Activated T-helper 1 cell treated with anti-CD3 and anti-CD28 coated beads, Interleukin-2, amount 50 U/mL, for 16 hours (primary cell): ENCODE data around the gene SFXN5.
A peak's percentile ranks its signal among the peaks of the same experiment; 100 is the strongest.
"Not testable (repeated sequence)": the region's sequence is repeated elsewhere in the genome, so short reads cannot be mapped to it uniquely, and the experiment has no call there.

Experiments
- DNase-seq, 2 donors: peaks; one replicate each; pipeline ENCODE4 v3.0.0-alpha.2; 2020; ENCODE audit warnings: low read depth in 1 of 2, low spot score in 1 of 2

The SFXN5 gene

DNA sequence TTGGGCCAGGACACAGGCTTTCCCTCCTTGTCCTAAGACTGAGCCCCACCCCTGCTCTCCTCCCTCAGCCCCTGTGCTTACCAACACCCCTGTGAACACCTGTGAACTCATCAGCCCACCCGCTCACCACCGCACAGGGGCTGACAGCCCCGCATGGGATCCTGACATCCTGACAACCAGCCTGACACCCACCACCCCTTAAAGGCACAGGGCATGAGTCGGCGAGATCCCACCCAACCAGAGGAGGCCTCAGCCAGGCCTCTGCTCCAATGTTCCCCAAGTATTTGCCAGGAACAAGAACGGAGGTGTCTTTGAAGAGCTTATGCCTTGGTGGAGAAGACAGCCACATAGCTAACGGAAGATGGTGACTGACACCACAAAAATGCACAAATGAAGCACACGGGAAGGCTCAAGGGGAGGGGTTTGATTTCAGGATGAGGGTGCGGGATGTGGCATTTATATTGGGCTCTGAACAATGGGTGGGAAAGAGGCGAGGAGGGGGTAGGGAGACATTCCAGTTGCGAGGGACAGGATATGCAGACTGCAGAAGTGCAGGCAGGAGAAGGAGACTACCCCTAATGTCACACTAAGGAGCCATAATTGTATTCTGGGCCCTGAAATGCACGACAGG is 30.2 kb upstream of the SFXN5 start:
- no peak for DNase-seq

DNA sequence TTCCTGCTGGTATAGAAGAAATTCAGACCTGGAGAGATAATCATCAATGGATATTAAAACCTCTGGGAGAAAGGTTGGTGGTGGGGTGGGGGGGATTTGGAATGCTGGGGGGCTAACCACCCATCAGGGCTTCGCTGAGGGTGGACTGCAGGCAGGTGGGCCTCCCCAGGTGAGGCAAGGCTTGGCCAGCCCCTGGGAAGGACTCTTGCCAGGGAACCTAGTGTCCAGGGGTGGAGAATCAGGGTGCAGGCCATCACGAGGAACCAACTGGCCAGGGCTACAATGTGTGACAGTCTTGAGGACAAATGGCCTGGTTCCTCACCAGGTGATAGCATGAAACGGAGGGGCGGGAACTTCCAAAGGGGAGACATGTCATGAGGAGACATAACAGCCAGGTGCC is 29.4 kb upstream of the SFXN5 start:
- no peak for DNase-seq

GRCh38 chr2:73099486-73099885 is 28.0 kb upstream of the SFXN5 start:
- no peak for DNase-seq

GRCh38 chr2:73095910-73096309 is 24.4 kb upstream of the SFXN5 start:
- DNase-seq = no peak

- not testable (repeated sequence) for DNase-seq
These were observed 22.2 kb upstream of the SFXN5 start for GRCh38 chr2:73093601-73094218.

GRCh38 chr2:73092146-73092783 is 20.8 kb upstream of the SFXN5 start:
- no peak for DNase-seq

- no peak for DNase-seq
These were observed 20.2 kb upstream of the SFXN5 start for GRCh38 chr2:73091696-73092095.

DNA sequence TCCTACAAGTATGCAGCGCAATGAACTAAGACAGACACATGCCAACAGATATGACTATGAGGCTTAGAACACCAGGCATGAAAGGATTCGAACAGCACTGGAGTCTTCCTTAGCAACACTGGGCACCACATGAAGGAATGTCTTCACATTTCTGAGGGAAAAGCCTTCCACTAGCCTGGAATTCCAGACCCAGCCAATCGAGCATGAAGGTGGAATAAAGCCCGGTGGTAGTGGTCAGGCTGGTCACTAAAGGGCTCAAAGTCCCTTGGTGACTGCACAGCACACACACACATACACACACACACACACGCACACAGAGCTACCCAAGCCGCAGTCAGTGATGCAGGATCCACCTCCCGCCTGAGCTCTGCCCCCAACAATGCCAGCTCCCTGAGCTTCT is 19.7 kb upstream of the SFXN5 start:
- DNase-seq = no peak

- no peak for DNase-seq
These were observed 17.9 kb upstream of the SFXN5 start for GRCh38 chr2:73089270-73090030.

- DNase-seq = no peak
These were observed 17.2 kb upstream of the SFXN5 start for GRCh38 chr2:73088703-73089102.

DNA sequence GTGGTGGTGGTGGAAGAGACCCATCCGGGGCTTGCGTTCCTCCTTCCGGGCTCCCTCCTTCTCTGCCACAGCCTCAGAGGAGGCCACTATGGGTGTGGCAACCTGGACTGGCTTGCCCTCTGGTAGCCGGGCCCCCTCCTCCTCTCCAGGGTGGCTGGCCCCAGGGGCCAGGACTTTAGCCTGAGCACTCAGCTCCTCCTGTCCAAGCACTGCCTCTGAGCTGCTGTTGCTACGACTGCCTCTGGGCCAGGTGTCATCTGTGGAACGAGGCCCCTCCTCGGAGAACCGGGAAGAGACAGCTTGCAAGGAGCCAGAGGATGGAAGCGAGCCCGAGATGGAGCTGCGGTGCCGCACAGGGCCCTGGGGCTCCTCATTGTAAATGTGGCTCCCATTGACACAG is 16.7 kb upstream of the SFXN5 start:
- DNase-seq = no peak

DNA sequence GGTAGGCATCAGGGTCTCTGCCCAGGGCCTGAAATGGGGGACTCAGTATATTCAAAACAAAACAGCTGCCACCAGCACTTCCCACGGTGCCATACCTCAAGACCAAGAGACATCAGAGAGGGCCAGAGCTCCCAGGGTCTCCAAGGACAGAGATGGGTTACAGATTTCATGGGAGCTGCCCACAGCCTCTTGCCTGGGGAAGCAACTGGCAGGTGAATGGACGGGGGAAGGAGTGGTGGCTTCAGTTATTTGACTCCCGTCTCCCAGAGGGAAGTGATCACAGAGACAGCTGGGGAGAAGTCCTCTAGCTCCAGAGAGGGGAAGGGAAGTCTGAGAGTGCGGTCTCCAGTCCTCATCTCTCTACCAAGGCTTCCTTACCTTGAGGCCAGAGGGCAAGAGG is 15.8 kb upstream of the SFXN5 start:
- DNase-seq = no peak

GRCh38 chr2:73085691-73086090 is 14.2 kb upstream of the SFXN5 start:
- peak; percentile 64 to 68 for DNase-seq

- no peak for DNase-seq
These were observed 13.5 kb upstream of the SFXN5 start for GRCh38 chr2:73084971-73085370.

DNA sequence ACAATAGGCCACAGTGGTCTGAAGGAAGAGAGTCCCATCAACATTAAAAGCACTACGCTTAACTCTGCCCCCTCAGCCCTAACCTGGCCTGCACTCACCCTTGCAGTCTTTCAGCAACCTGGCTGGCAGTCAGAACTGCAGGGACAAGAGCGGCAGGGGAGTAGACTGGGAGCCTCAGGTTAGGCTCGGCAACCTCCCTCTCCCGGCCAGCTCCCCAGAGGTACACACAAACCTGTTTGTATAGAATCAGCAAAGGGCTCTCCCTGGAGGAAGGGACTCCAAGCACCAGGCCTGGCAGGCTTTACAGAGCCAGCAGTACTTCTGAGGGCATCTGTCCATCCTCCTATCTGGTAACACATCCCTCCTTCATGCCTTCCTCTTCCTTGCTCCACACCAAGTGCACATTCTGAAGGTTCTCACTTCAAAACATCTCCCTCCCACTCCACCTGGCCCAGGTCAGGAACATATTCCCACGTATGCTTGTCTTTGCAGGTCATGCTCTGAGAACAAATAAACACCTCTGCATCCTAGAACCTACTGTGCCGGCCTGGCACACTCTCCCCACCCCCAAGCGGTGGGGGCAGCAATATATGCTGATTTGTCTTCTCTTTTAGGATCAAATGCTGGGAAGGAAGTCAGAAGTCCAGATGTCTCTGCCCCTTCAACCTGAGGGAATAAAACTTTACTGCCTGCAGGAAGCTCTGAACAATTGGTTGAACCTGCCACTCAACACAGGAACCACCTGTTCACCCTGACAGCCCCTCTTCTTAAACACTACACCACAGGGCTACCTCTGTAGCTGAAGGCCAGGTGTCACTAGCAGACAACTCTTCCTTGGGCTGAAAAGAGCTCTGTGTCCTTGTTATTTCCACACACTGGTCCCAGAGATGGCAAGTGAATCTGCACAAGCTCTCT is 12.6 kb upstream of the SFXN5 start:
- DNase-seq = no peak

- DNase-seq = no peak
These were observed 11.3 kb upstream of the SFXN5 start for GRCh38 chr2:73082523-73083410.

GRCh38 chr2:73081181-73081671 is 9.7 kb upstream of the SFXN5 start:
- no peak for DNase-seq

DNA sequence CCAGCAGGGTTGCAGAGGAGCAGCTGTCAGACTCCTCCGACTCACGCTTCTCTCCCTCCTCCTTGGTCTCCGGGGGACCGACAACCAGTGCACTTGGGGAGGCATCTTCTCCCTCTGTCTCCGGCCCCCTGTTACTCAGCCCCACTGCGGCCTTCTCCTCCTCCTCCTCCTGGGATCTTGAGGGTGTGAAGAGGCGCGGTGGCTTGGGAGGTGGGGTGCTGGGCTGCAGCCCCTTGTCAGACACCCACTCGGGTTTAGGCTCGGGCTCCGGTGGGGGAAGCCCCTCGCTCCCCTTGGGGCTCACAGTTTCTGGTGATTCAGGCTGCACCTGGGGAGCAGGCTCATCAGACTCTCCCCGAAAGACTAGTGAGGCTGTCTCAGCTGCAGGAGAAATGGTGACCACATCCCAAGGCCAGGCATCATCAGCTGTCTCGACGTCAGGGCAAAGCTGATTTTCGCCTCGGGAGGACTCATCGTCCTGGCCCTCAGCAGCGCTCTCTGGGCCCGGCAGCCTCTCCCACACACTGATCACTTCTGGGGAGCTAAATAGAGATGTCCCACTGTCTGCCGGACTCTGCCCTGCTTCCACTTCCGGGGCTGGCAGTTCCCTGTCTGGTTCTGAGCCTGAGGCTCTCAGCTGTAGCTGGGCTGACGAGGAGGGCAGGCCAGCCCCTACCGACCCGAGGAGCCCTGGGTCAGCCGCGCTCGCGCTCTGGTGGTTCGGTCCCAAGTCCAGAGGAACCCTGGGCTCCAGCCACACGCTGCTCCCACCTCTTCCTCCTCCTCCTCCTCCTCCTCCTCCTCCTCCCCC is 9.0 kb upstream of the SFXN5 start:
- DNase-seq = no peak

GRCh38 chr2:73079636-73080035 is 8.1 kb upstream of the SFXN5 start:
- no peak for DNase-seq
